Measurements from ENCODE around the gene PPM1F.

PPM1F gene

DNA sequence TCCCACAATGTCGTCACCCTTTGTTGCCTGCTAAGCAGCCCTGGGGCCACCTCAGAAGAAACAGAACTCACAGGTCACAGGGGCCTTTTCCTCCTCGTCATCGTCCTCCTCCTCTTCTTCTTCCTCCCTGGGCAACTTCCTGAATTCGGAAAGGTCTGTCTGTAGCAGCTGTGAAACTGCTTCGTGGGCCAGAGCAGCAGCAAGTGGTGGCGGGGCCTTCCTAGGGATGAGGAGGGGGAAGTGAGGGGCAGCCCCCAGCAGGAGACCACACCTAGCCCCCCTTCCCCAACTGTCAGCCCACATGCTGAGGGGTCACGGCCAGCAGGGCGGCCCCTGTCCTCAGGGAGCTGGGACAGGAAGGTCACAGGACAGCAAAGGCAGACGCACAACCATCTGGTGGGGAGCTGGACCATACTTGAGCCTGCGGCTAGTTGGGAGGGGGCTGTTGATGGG, 13.2 kb downstream of the PPM1F start:
- TF ChIP-seq SP1 (IDR thresholded peaks at IDR 0.05), result no peak
- TF ChIP-seq TARDBP (IDR thresholded peaks at IDR 0.05), result no peak
- no peak for TF ChIP-seq FOXM1 (IDR thresholded peaks at IDR 0.05; ENCODE audit: borderline replicate concordance)
- no peak for TF ChIP-seq L3MBTL2 (conservative IDR thresholded peaks at IDR 0.05)
- no peak for TF ChIP-seq SUZ12 (IDR thresholded peaks at IDR 0.05)
- no peak for TF ChIP-seq CTBP1 (IDR thresholded peaks at IDR 0.05; ENCODE audit: borderline replicate concordance)
- no peak for TF ChIP-seq BHLHE40 (IDR thresholded peaks at IDR 0.05; ENCODE audit: borderline replicate concordance)
- TF ChIP-seq ZNF384 (IDR thresholded peaks at IDR 0.05), result no peak
- no peak for TF ChIP-seq FOXK2 (IDR thresholded peaks at IDR 0.05)
- DNase-seq (ENCODE audit: extremely low spot score), result no peak
- CTCF ChIA-PET, result interaction anchor here (0.6 to 1.8 kb wide), 5 partner anchors 9 to 228 kb away, joined by 3 to 17 read pairs (median 3); no protein-coding TSS in a partner anchor
- POLR2A ChIA-PET, result interaction anchor here (2.3 kb wide), 1 partner anchor 13 kb away, joined by 7 read pairs; the partner anchor contains the start of gene PPM1F

- ChIA-PET POLR2A (interaction anchor here (2.3 kb wide), 1 partner anchor 14 kb away, joined by 7 read pairs; the partner anchor contains the start of gene PPM1F), CTCF (interaction anchor here (0.6 to 2.0 kb wide), 9 partner anchors 10 to 227 kb away, joined by 3 to 17 read pairs (median 3); partner anchors contain the start of gene PPM1F)
- TF ChIP-seq PKNOX1 (IDR thresholded peaks at IDR 0.05) (no peak), TARDBP (IDR thresholded peaks at IDR 0.05) (no peak), L3MBTL2 (conservative IDR thresholded peaks at IDR 0.05) (no peak), FOXM1 (IDR thresholded peaks at IDR 0.05; ENCODE audit: borderline replicate concordance) (no peak), HDGF (IDR thresholded peaks at IDR 0.05; ENCODE audit: borderline replicate concordance) (no peak), ZNF384 (IDR thresholded peaks at IDR 0.05) (no peak), CTBP1 (IDR thresholded peaks at IDR 0.05; ENCODE audit: borderline replicate concordance) (no peak), FOXA1 (IDR thresholded peaks at IDR 0.05) (no peak), ARNT (IDR thresholded peaks at IDR 0.05) (no peak)
- no peak for DNase-seq (ENCODE audit: extremely low spot score)
Observed at GRCh38 chr22:21938906-21939305, 13.7 kb downstream of the PPM1F start.

DNA sequence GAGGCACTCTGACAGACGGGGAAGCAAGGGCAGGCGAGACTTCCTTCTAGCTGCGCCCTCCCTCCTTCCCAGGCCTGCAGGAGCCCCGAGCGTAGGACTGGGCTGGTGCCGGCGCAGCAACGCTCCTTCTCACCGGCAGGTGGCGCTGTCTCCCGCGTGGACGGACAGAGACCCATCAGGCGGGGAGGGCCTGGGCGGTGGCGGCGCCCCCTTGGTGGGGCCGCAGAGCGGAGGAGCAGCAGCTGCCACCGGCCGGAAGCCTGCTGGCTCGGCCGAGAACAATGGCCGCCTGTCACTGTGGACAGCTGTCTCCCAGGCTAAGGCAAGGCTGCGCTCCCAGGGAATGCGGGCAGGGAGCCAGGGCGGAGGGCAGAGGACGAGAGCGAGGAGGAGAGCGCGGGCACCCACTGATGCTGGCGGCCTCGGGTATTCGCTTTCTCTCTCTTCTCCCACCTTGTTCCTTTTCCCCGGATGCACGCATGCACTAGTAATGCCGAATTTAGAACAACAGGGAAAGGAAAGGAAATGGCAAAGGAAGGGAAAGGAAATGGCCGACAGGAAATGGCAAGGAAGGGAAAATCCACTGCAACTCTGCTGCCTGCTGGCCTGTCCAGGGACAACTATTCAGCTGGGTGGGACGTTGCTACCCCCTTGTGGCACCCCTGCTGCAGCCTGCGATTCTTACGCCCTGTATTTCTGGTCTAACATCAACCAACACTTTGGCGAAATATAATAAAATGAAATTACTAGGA, 14.4 kb downstream of the PPM1F start:
- peak; percentile 97 for DNase-seq (ENCODE audit: extremely low spot score)
- POLR2A ChIA-PET, result interaction anchor here (0.5 to 2.3 kb wide), 3 partner anchors 14 to 225 kb away, joined by 3 to 7 read pairs (median 3); partner anchors contain the start of gene PPM1F

DNA sequence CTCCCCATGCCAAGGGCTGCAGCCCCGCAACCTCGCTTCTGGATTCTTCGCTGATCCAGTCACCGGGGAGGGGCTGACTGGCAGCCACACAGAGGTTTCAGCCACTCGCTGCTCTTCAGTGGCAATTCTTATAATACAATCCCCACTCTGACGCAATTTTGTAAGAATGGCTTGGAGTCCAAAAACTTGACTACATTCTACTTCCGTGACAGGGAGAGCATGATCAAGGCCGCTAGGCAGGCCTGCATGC, 14.9 kb downstream of the PPM1F start:
- TF ChIP-seq L3MBTL2 (conservative IDR thresholded peaks at IDR 0.05), result no peak
- no peak for TF ChIP-seq SP1 (IDR thresholded peaks at IDR 0.05)
- no peak for TF ChIP-seq SUZ12 (IDR thresholded peaks at IDR 0.05)
- no peak for TF ChIP-seq BHLHE40 (IDR thresholded peaks at IDR 0.05; ENCODE audit: borderline replicate concordance)
- TF ChIP-seq TARDBP (IDR thresholded peaks at IDR 0.05), result no peak
- TF ChIP-seq HDGF (IDR thresholded peaks at IDR 0.05; ENCODE audit: borderline replicate concordance), result no peak
- TF ChIP-seq FOXA1 (IDR thresholded peaks at IDR 0.05), result no peak
- TF ChIP-seq ELF4 (IDR thresholded peaks at IDR 0.05), result no peak
- no peak for TF ChIP-seq CTBP1 (IDR thresholded peaks at IDR 0.05; ENCODE audit: borderline replicate concordance)
- no peak for TF ChIP-seq PKNOX1 (IDR thresholded peaks at IDR 0.05)
- no peak for TF ChIP-seq FOXM1 (IDR thresholded peaks at IDR 0.05; ENCODE audit: borderline replicate concordance)
- no peak for TF ChIP-seq LEF1 (IDR thresholded peaks at IDR 0.05; ENCODE audit: borderline replicate concordance)
- TF ChIP-seq FOXK2 (IDR thresholded peaks at IDR 0.05), result no peak
- TF ChIP-seq ARNT (IDR thresholded peaks at IDR 0.05), result no peak
- no peak for TF ChIP-seq NFRKB (IDR thresholded peaks at IDR 0.05)
- ChIA-PET CTCF (interaction anchor here (0.7 to 2.0 kb wide), 7 partner anchors 11 to 240 kb away, joined by 3 to 17 read pairs (median 4); partner anchors contain the start of gene PPM1F), POLR2A (interaction anchor here (0.5 to 2.3 kb wide), 3 partner anchors 15 to 225 kb away, joined by 3 to 7 read pairs (median 3); partner anchors contain the start of gene PPM1F)
- no peak for DNase-seq (ENCODE audit: extremely low spot score)

More for the DNA sequence above, 14.4 kb downstream of the PPM1F start:
- peak; percentile 53 for TF ChIP-seq NFRKB (IDR thresholded peaks at IDR 0.05)
- no peak for TF ChIP-seq ZNF384 (IDR thresholded peaks at IDR 0.05)
- peak; percentile 33 for TF ChIP-seq ELF4 (IDR thresholded peaks at IDR 0.05)
- no peak for TF ChIP-seq HDGF (IDR thresholded peaks at IDR 0.05; ENCODE audit: borderline replicate concordance)
- TF ChIP-seq TARDBP (IDR thresholded peaks at IDR 0.05), result no peak
- peak; percentile 66; the same call in 1 of the 2 replicates for TF ChIP-seq FOXM1 (IDR thresholded peaks at IDR 0.05; ENCODE audit: borderline replicate concordance)
- CTCF ChIA-PET, result interaction anchor here (0.7 to 2.0 kb wide), 12 partner anchors 10 to 240 kb away, joined by 3 to 17 read pairs (median 4); partner anchors contain the start of gene PPM1F

DNA sequence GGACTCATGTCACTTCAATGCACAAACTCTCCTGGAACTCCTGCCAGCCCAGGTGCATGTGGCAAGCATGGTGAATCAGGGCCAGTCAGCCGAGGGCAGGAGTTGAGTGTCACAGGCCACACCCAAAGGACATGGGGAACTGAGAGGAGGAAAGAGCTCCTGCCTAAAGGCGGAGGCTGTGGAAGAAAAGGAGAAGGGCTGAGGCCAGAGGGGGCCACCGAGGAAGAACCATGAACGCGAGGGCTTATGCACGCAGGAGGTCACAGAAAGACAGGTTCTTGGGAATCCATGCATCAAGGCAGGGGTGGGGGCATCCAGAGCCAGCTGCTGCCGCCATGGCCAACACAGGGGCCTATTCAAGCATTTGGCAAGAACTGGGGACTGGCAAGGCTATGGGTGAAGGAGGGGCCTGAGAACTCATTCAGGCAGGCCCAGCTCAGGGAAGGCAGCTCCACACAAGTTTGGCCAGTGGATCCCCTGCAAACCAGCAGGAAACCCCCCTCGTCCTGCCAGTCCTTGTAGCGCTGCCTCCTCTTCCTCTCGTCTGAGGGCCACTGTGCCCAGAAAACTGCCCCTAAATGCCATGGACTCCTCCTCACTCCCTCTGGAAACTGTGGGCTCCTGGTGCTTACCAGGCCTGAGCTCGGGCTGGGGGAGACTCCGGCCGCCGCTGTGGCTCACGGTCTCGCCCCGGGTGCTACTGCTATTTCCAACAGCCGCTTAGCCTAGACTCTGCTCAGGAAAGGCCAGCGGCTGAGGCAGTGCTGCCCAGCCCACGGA, 15.4 kb downstream of the PPM1F start:
- DNase-seq (ENCODE audit: extremely low spot score), result no peak
- CTCF ChIA-PET, result interaction anchor here (0.7 to 2.0 kb wide), 6 partner anchors 11 to 239 kb away, joined by 3 to 17 read pairs (median 4); partner anchors contain the start of gene PPM1F

More for the DNA sequence above, 15.4 kb downstream of the PPM1F start:
- POLR2A ChIA-PET, result interaction anchor here (0.5 to 2.3 kb wide), 3 partner anchors 15 to 224 kb away, joined by 3 to 7 read pairs (median 3); partner anchors contain the start of gene PPM1F
- TF ChIP-seq FOXM1 (IDR thresholded peaks at IDR 0.05; ENCODE audit: borderline replicate concordance) (no peak), PKNOX1 (IDR thresholded peaks at IDR 0.05) (no peak), SUZ12 (IDR thresholded peaks at IDR 0.05) (no peak), FOXK2 (IDR thresholded peaks at IDR 0.05) (no peak), HDGF (IDR thresholded peaks at IDR 0.05; ENCODE audit: borderline replicate concordance) (no peak), BHLHE40 (IDR thresholded peaks at IDR 0.05; ENCODE audit: borderline replicate concordance) (no peak), LEF1 (IDR thresholded peaks at IDR 0.05; ENCODE audit: borderline replicate concordance) (no peak), ARNT (IDR thresholded peaks at IDR 0.05) (no peak), SP1 (IDR thresholded peaks at IDR 0.05) (no peak), ELF4 (IDR thresholded peaks at IDR 0.05) (no peak)
